ENCODE data around the gene GNGT2. TPM values are rescaled to one million over a fixed set of nuclear protein-coding genes. Genes with fewer than 3 reads are reported as not detected.
A peak's percentile ranks its signal among the peaks of the same experiment; 100 is the strongest.

The GNGT2 gene
- total RNA-seq, 4 donors from 2014 or later = 1.2 TPM; not detected in 2

- Histone ChIP-seq H3K9me3 (no peaks in the 10 kb centered on the region), H3K4me3 (no peak overlapping the region), H3K27ac (peak overlapping the region in 2 of 4 donors; percentile 26 to 31), H3K4me1 (peaks cover 0 to 33% (median 7%) of the 10 kb centered on the region in 3 donors), H3K27me3 (peaks cover 44% of the 10 kb centered on the region), H3K36me3 (no peaks in the 10 kb centered on the region)
- WGBS, 2 donors (ENCODE audit: low coverage in 1 of 2) = 50 to 81% methylated on average over 1 to 8 of the region's 13 CpGs
- TF ChIP-seq POLR2A (IDR thresholded peaks at IDR 0.05) (no peak), POLR2AphosphoS5 (IDR thresholded peaks at IDR 0.05) (no peak), EP300 (IDR thresholded peaks at IDR 0.05) (no peak)
- TF ChIP-seq, protein P1, sequence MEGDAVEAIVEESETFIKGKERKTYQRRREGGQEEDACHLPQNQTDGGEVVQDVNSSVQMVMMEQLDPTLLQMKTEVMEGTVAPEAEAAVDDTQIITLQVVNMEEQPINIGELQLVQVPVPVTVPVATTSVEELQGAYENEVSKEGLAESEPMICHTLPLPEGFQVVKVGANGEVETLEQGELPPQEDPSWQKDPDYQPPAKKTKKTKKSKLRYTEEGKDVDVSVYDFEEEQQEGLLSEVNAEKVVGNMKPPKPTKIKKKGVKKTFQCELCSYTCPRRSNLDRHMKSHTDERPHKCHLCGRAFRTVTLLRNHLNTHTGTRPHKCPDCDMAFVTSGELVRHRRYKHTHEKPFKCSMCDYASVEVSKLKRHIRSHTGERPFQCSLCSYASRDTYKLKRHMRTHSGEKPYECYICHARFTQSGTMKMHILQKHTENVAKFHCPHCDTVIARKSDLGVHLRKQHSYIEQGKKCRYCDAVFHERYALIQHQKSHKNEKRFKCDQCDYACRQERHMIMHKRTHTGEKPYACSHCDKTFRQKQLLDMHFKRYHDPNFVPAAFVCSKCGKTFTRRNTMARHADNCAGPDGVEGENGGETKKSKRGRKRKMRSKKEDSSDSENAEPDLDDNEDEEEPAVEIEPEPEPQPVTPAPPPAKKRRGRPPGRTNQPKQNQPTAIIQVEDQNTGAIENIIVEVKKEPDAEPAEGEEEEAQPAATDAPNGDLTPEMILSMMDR (IDR thresholded peaks at IDR 0.05) = no peak
- ATAC-seq = no peak
These were observed 6.1 kb upstream of the GNGT2 start for GRCh38 chr17:49216482-49216881.

DNA sequence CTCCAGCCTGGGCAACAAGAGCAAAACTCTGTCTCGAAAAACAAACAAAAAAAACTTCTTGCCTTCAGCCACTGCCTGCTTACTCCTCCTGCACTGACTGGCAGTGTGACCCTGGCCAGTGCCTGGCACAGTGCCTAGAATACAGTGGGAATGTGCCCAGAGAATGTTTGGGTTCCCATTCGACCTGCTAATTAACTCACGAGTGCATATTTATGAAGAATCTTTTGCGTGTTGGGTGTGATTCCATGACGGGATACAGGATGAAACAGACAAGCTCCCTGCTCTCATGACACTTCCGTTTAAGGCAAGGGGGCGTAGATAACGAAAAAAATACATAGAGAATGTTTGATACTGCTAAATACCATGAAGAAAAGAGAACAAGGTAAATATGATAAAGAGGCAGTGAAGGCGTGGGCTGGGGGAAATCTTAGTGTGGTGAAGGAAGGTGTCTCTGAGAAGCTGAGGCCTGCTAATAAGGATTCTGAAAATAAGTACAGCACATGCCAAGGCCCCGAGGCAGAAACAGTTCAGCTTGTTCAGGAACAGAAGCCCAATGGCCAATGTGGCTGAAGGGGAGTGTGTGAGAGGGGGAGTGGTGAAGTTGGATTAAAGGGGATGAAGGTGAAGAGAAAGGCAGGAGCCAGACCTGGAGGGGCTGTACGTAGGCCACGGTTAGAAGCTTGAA, 4.4 kb upstream of the GNGT2 start:
- TF ChIP-seq, protein P1 (IDR thresholded peaks at IDR 0.05) = no peak
- no peak for TF ChIP-seq POLR2A (IDR thresholded peaks at IDR 0.05)
- TF ChIP-seq EP300 (IDR thresholded peaks at IDR 0.05) = no peak
- no peak for TF ChIP-seq POLR2AphosphoS5 (IDR thresholded peaks at IDR 0.05)
- H3K4me3 ChIP-seq = no peak overlapping the region
- H3K27ac ChIP-seq = peak overlapping the region in 1 of 4 donors; percentile 42
- peaks cover 0 to 38% (median 7%) of the 10 kb centered on the region in 3 donors for H3K4me1 ChIP-seq
- H3K9me3 ChIP-seq = no peaks in the 10 kb centered on the region
- H3K27me3 ChIP-seq = peaks cover 40% of the 10 kb centered on the region
- no peaks in the 10 kb centered on the region for H3K36me3 ChIP-seq
- ATAC-seq = no peak
- WGBS, 2 donors (ENCODE audit: low coverage in 1 of 2) = 50 to 76% methylated on average over 6 to 12 of the region's 12 CpGs

GRCh38 chr17:49213847-49214246, 3.5 kb upstream of the GNGT2 start:
- Histone ChIP-seq H3K36me3 (no peaks in the 10 kb centered on the region), H3K27ac (peak overlapping the region in 1 of 4 donors; percentile 2), H3K4me3 (no peak overlapping the region), H3K27me3 (peaks cover 40% of the 10 kb centered on the region), H3K9me3 (no peaks in the 10 kb centered on the region), H3K4me1 (peaks cover 0 to 48% (median 11%) of the 10 kb centered on the region in 3 donors)
- TF ChIP-seq, protein P1 (IDR thresholded peaks at IDR 0.05) = no peak
- TF ChIP-seq EP300 (IDR thresholded peaks at IDR 0.05) (no peak), POLR2AphosphoS5 (IDR thresholded peaks at IDR 0.05) (no peak), POLR2A (IDR thresholded peaks at IDR 0.05) (no peak)
- no peak for ATAC-seq
- WGBS, 2 donors (ENCODE audit: low coverage in 1 of 2) = 86% methylated on average over 2 of the region's 2 CpGs; no CpG with 5 or more reads in 1 of the 2 donors

DNA sequence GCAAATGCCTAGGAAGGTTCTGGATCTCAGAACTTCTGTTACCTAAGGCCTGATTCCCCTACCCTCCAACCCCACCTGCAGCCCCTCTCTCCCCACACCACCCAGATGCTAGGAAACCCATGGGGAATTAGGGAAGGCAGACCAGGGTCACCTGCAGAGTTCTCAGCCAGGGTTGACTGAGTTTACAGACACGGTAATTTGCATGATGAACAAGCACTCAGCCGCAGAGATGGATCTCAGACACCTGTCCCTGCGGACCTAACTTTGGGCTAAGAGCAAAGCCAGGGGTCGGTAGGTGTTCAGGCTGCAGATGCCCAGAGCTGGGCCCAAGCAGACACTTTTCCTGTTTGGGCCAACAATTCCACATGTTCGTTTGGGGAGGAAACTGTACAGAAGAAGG, 3.0 kb upstream of the GNGT2 start:
- ATAC-seq = no peak
- peaks cover 0 to 50% (median 11%) of the 10 kb centered on the region in 3 donors for H3K4me1 ChIP-seq
- no peaks in the 10 kb centered on the region for H3K36me3 ChIP-seq
- TF ChIP-seq POLR2A (IDR thresholded peaks at IDR 0.05) = no peak
- TF ChIP-seq, protein P1 (IDR thresholded peaks at IDR 0.05) = no peak
- TF ChIP-seq POLR2AphosphoS5 (IDR thresholded peaks at IDR 0.05) = no peak
- no peak for TF ChIP-seq EP300 (IDR thresholded peaks at IDR 0.05)
- no peaks in the 10 kb centered on the region for H3K9me3 ChIP-seq
- H3K27ac ChIP-seq = peak overlapping the region in 1 of 4 donors; percentile 2
- H3K27me3 ChIP-seq = peaks cover 41% of the 10 kb centered on the region
- 20 to 40% methylated on average over 1 of the region's 5 CpGs for WGBS, 2 donors (ENCODE audit: low coverage in 1 of 2)
- no peak overlapping the region for H3K4me3 ChIP-seq

- Histone ChIP-seq H3K36me3 (no peaks in the 10 kb centered on the region), H3K4me3 (no peak overlapping the region), H3K27ac (no peak overlapping the region), H3K4me1 (peaks cover 0 to 17% (median 4%) of the 10 kb centered on the region in 3 donors), H3K27me3 (peaks cover 40% of the 10 kb centered on the region), H3K9me3 (no peaks in the 10 kb centered on the region)
- TF ChIP-seq POLR2A (IDR thresholded peaks at IDR 0.05) = no peak
- TF ChIP-seq EP300 (IDR thresholded peaks at IDR 0.05) = no peak
- TF ChIP-seq, protein P1 (IDR thresholded peaks at IDR 0.05) = no peak
- TF ChIP-seq POLR2AphosphoS5 (IDR thresholded peaks at IDR 0.05) = no peak
- ATAC-seq = no peak
- WGBS, 2 donors (ENCODE audit: low coverage in 1 of 2) = 83 to 85% methylated on average over 8 to 10 of the region's 10 CpGs
These were observed 1.3 kb downstream of the GNGT2 start for GRCh38 chr17:49209061-49209571.

Data from gastroesophageal sphincter (tissue), 4 donors.